HepG2 (cell line): ENCODE data around the gene NDEL1. TPM values are rescaled to one million over a fixed set of nuclear protein-coding genes. Genes with fewer than 3 reads are reported as not detected.

Experiments used
- ARNTL ChIP-seq: sonication (generic); formaldehyde crosslinking; IDR thresholded peaks from 2 replicates; pipeline ENCODE4 v1.4.0; 2020; ENCODE audit warnings: mild to moderate bottlenecking, missing genetic modification reagents
- BCLAF1 ChIP-seq: fragments of 450-650 bp; IDR thresholded peaks from 2 replicates; pipeline ENCODE4 v1.6.1; 2017; ENCODE audit warnings: mild to moderate bottlenecking
- BRCA1 ChIP-seq: sonication (generic); formaldehyde crosslinking; IDR thresholded peaks from 2 replicates; pipeline ENCODE4 v1.4.0; 2020; ENCODE audit warnings: missing genetic modification reagents
- IKZF1 ChIP-seq: fragments of 450-650 bp; IDR thresholded peaks from 2 replicates; pipeline ENCODE4 v1.7.1; 2016
- MIXL1 ChIP-seq: IDR thresholded peaks from 2 replicates; pipeline ENCODE4 v1.6.1; 2016
- PHF20 ChIP-seq: sonication (generic); formaldehyde crosslinking; IDR thresholded peaks from 2 replicates; pipeline ENCODE4 v1.5.0; 2020; ENCODE audit warnings: mild to moderate bottlenecking, missing genetic modification reagents
- SOX6 ChIP-seq, 2 experiments: fragments of 450-650 bp in 1 of 2; sonication (generic) in 1 of 2; formaldehyde crosslinking in 1 of 2; IDR thresholded peaks; 2 replicates each; pipeline versions ENCODE4 v1.4.0 to v1.6.1; 2017 to 2020; ENCODE audit warnings: antibody characterized with exemption in 1 of 2, mild to moderate bottlenecking in 1 of 2, missing genetic modification reagents in 1 of 2
- SP4 ChIP-seq: sonication (generic); formaldehyde crosslinking; IDR thresholded peaks from 2 replicates; pipeline ENCODE4 v1.8.1; 2023; ENCODE audit warnings: mild to moderate bottlenecking, missing genetic modification reagents
- U2AF1 ChIP-seq: fragments of 200-400 bp; formaldehyde crosslinking; optimal IDR thresholded peaks from 2 replicates; pipeline ENCODE3; 2017; ENCODE audit warnings: mild to moderate bottlenecking, low read depth, low read length
- ZNF263 ChIP-seq: sonication (generic); formaldehyde crosslinking; IDR thresholded peaks from 2 replicates; pipeline ENCODE4 v1.4.0; 2020; ENCODE audit warnings: missing genetic modification reagents
- ZNF546 ChIP-seq: sonication (generic); formaldehyde crosslinking; conservative IDR thresholded peaks from 2 replicates; pipeline ENCODE4 v1.8.1; 2023; ENCODE audit warnings: mild to moderate bottlenecking, missing genetic modification reagents
- ZNF562 ChIP-seq: sonication (generic); formaldehyde crosslinking; IDR thresholded peaks from 2 replicates; pipeline ENCODE4 v1.8.0; 2022; ENCODE audit warnings: missing genetic modification reagents, borderline replicate concordance
- polyA plus RNA-seq, 8 experiments: library from polyadenylated mRNA; depleted of rRNA in 3 of 8; stranded (reverse) in 7 of 8; unstranded in 1 of 8; fragments of >200 nt; fragmentation: Illumina TruSeq in 4 of 8; extraction: Trizol in 4 of 8; gene quantifications; 2 replicates each; pipeline versions ENCODE4 v1.2.1 to v1.2.3, GENCODE V29; 2011 to 2016; ENCODE audit warnings: low read depth in 4 of 8, missing spikeins in 1 of 8, mixed read lengths in 1 of 8; ENCODE audit not compliant: insufficient read depth in 1 of 8
- total RNA-seq, 5 experiments: library from RNA; depleted of rRNA; stranded (reverse); fragments of >200 nt; fragmentation: Illumina TruSeq; extraction: Trizol; gene quantifications; 2 replicates each; pipeline ENCODE4 v1.2.3, GENCODE V29; 2016; ENCODE audit warnings: low read depth in 1 of 5
- TF ChIP-seq, protein P1 (sequence below): sonication (generic); formaldehyde crosslinking; IDR thresholded peaks from 2 replicates; pipeline ENCODE4 v1.4.0; 2020; ENCODE audit warnings: missing genetic modification reagents, borderline replicate concordance
- TF ChIP-seq, protein P2 (sequence below): IDR thresholded peaks from 2 replicates; pipeline ENCODE4 v1.6.1; 2016; ENCODE audit warnings: low read depth, missing genetic modification reagents, missing compliant biosample characterization

Gene NDEL1
- total and polyA plus RNA-seq, 2 of the 13 experiments (the other 11 are each of a cell fraction or from before 2014, with no cell fraction given), result 59.8 to 153 TPM

- TF ChIP-seq IKZF1 (no peak), ARNTL (CRISPR knock-in tag) (peak; percentile 15; the same call in 1 of the 2 replicates), U2AF1 (no peak), BCLAF1 (no peak), ZNF546 (CRISPR knock-in tag) (peak; percentile 92), PHF20 (no peak), MIXL1 (CRISPR knock-in tag) (no peak), ZNF562 (CRISPR knock-in tag) (no peak), SP4 (CRISPR knock-in tag) (peak; percentile 63; the same call in 1 of the 2 replicates), ZNF263 (CRISPR knock-in tag) (peak; percentile 70), SOX6 (IDR thresholded peaks at IDR 0.05) (no peak), SOX6 (CRISPR knock-in tag; IDR thresholded peaks at IDR 0.05) (no peak), BRCA1 (peak; percentile 76; the same call in 1 of the 2 replicates)
- TF ChIP-seq, protein P1, sequence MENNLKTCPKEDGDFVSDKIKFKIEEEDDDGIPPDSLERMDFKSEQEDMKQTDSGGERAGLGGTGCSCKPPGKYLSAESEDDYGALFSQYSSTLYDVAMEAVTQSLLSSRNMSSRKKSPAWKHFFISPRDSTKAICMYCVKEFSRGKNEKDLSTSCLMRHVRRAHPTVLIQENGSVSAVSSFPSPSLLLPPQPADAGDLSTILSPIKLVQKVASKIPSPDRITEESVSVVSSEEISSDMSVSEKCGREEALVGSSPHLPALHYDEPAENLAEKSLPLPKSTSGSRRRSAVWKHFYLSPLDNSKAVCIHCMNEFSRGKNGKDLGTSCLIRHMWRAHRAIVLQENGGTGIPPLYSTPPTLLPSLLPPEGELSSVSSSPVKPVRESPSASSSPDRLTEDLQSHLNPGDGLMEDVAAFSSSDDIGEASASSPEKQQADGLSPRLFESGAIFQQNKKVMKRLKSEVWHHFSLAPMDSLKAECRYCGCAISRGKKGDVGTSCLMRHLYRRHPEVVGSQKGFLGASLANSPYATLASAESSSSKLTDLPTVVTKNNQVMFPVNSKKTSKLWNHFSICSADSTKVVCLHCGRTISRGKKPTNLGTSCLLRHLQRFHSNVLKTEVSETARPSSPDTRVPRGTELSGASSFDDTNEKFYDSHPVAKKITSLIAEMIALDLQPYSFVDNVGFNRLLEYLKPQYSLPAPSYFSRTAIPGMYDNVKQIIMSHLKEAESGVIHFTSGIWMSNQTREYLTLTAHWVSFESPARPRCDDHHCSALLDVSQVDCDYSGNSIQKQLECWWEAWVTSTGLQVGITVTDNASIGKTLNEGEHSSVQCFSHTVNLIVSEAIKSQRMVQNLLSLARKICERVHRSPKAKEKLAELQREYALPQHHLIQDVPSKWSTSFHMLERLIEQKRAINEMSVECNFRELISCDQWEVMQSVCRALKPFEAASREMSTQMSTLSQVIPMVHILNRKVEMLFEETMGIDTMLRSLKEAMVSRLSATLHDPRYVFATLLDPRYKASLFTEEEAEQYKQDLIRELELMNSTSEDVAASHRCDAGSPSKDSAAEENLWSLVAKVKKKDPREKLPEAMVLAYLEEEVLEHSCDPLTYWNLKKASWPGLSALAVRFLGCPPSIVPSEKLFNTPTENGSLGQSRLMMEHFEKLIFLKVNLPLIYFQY, result peak; percentile 66
- TF ChIP-seq, protein P2, sequence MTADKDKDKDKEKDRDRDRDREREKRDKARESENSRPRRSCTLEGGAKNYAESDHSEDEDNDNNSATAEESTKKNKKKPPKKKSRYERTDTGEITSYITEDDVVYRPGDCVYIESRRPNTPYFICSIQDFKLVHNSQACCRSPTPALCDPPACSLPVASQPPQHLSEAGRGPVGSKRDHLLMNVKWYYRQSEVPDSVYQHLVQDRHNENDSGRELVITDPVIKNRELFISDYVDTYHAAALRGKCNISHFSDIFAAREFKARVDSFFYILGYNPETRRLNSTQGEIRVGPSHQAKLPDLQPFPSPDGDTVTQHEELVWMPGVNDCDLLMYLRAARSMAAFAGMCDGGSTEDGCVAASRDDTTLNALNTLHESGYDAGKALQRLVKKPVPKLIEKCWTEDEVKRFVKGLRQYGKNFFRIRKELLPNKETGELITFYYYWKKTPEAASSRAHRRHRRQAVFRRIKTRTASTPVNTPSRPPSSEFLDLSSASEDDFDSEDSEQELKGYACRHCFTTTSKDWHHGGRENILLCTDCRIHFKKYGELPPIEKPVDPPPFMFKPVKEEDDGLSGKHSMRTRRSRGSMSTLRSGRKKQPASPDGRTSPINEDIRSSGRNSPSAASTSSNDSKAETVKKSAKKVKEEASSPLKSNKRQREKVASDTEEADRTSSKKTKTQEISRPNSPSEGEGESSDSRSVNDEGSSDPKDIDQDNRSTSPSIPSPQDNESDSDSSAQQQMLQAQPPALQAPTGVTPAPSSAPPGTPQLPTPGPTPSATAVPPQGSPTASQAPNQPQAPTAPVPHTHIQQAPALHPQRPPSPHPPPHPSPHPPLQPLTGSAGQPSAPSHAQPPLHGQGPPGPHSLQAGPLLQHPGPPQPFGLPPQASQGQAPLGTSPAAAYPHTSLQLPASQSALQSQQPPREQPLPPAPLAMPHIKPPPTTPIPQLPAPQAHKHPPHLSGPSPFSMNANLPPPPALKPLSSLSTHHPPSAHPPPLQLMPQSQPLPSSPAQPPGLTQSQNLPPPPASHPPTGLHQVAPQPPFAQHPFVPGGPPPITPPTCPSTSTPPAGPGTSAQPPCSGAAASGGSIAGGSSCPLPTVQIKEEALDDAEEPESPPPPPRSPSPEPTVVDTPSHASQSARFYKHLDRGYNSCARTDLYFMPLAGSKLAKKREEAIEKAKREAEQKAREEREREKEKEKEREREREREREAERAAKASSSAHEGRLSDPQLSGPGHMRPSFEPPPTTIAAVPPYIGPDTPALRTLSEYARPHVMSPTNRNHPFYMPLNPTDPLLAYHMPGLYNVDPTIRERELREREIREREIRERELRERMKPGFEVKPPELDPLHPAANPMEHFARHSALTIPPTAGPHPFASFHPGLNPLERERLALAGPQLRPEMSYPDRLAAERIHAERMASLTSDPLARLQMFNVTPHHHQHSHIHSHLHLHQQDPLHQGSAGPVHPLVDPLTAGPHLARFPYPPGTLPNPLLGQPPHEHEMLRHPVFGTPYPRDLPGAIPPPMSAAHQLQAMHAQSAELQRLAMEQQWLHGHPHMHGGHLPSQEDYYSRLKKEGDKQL (CRISPR knock-in tag), result no peak
Measured at GRCh38 chr17:8435245-8436168, at the start of gene NDEL1 (continued).
